Fibroblast of lung (primary cell): ENCODE results near the gene NDC1.

Source experiments
- CTCF ChIP-seq, 2 donors: IDR thresholded peaks in 1 of 2; conservative IDR thresholded peaks in 1 of 2; 1 replicate in 1 of 2; 2 replicates in 1 of 2; pipeline ENCODE4 v1.5.1; 2011 to 2012; ENCODE audit warnings: low read length in 2 of 2, control low read depth in 1 of 2, inconsistent platforms in 1 of 2, low read depth in 1 of 2, mild to moderate bottlenecking in 1 of 2
- EZH2 ChIP-seq: IDR thresholded peaks from 2 replicates; pipeline ENCODE4 v1.5.1; 2012; ENCODE audit warnings: low read length, control low read depth, mild to moderate bottlenecking; ENCODE audit errors: missing control alignments

GRCh38 chr1:53822931-53823330, 15.2 kb downstream of the NDC1 start:
- TF ChIP-seq EZH2 (no peak), CTCF (conservative IDR thresholded peaks at IDR 0.05 in 1 of 2, IDR thresholded peaks at IDR 0.05 in 1 of 2; ENCODE audit: low read depth in 1 of 2, low read length in 2 of 2) (no peak)
